GM12873 (cell line): ENCODE measurements around the gene SPI1.

Experiments used
- TF ChIP-seq, protein P1 (sequence below): IDR thresholded peaks from 2 replicates; pipeline ENCODE4 v1.5.1; 2012; ENCODE audit warnings: low read depth, mild to moderate bottlenecking, moderate library complexity, low read length, control low read depth; ENCODE audit not compliant: insufficient read depth; ENCODE audit errors: missing control alignments

The SPI1 gene

DNA sequence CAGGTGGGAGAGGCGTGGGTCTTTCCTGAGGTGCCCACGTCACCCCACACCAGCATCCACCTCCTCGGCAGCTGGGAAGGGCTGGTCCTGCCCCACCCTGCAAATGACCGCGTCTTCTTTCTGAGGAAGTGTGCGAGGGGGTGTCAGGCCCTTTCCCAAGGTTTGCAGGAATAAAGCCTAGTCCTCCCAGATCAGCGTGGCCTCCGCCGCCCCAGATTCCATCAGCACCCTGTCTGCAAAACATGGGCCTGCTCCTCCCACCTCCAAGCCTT lies 15.6 kb upstream of the SPI1 start:
- TF ChIP-seq, protein P1, sequence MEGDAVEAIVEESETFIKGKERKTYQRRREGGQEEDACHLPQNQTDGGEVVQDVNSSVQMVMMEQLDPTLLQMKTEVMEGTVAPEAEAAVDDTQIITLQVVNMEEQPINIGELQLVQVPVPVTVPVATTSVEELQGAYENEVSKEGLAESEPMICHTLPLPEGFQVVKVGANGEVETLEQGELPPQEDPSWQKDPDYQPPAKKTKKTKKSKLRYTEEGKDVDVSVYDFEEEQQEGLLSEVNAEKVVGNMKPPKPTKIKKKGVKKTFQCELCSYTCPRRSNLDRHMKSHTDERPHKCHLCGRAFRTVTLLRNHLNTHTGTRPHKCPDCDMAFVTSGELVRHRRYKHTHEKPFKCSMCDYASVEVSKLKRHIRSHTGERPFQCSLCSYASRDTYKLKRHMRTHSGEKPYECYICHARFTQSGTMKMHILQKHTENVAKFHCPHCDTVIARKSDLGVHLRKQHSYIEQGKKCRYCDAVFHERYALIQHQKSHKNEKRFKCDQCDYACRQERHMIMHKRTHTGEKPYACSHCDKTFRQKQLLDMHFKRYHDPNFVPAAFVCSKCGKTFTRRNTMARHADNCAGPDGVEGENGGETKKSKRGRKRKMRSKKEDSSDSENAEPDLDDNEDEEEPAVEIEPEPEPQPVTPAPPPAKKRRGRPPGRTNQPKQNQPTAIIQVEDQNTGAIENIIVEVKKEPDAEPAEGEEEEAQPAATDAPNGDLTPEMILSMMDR, result no peak

DNA sequence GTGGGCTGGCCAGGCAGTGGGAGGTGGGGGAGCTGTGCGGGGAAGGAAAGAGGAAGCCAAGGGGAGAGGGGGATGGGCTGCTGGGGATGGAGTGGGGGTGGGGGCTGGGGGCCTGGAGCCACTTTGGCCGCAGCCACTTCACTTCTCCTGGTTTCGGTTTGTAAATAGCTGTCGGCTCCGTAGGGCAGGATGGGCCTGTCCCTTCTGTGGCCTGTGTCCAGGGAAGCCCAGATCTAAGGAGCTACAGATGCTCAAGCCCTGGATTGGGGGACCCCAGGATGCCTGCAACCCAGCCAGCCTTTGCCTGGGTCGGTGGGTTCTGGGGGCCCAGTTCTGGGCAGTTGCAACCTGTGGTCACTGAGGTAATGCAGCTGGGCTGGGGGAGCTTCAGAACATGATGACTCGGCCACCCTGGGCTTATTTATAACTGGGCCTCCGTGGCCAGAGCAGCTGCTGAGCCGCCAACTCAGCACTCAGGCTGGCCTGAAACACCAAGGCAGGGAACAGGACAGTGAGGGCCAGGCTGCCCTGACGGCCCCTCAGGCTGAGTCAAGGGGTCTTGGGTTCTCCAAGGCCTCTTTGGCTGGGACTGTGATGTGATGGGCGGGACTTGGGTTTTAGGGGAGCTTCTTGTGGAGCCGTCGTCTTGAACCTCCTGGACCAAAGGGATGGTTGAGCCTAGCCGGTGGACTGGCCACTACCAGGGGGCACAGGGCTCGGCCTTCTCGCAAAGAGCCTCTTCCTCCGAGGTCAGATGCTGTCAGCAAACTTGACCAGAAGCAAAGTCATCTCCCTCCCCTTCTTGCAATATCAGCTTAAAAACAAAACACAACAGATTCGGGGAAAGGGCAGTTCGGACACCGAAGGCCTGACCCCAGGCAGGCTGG lies 15.1 kb upstream of the SPI1 start:
- TF ChIP-seq, protein P1, result no peak

DNA sequence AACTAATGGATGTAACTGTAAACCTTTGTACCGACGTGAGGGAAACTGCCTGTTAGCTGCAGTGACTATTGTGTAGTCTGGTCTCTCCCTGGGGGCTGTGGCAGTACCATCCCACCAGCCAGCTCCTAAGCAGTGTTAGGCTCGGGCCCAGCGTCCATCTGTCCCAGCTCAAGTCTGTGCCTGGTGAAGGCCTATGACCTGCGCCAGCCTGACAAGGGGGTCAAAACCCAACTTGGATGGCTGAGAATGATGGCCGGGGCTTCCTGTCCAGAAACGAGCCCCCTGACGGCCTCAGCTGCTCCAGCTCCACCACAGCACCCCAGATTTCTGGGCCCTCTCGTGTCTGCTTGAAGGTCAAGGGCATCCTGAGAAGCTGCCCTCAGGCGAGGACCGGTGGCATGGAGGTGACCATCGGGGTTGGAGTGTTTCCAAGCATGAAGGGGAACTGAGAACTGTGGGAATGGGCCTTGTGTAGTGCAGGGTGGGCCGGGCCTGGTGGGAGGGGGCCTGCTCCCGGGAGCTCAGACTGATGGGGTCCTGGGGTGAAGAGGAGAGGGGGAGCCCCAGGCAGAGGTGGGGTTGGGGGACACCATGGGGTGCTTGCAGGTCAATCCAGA lies 14.3 kb upstream of the SPI1 start:
- TF ChIP-seq, protein P1, result no peak

DNA sequence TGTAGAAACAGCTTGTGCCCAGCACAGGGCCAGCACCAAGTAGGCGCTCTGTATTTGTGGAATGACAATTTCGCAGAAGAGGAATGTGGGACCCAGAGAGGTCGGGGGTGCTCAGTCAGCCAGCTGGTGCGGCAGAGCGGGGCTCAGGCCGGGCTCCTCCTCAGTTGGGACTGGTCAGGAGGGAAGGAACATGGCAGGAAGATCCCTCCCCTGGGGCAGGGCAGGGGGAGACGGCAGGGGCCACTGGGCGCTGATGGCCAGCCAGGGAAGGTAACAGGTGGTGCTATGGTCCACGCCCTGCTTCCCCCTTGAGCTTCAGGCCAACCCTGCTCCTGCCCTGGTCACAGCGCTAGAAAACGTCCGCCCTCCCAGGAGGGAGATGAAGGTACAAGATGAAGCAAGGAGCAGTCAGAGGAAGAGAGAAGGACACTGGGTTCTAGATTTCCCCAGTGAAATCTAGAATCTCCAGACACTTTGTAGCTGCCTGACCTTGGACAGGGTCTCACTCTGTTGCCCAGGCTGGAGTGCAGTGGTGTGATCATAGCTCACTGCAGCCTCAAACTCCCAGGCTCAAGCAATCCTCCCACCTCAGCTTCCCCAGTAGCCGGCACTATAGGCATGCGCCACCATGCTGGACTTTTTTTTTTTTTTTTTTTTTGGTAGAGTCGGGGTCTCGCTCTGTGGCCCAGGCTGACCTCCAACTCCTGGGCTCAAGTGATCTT lies 13.5 kb upstream of the SPI1 start:
- TF ChIP-seq, protein P1, result no peak

DNA sequence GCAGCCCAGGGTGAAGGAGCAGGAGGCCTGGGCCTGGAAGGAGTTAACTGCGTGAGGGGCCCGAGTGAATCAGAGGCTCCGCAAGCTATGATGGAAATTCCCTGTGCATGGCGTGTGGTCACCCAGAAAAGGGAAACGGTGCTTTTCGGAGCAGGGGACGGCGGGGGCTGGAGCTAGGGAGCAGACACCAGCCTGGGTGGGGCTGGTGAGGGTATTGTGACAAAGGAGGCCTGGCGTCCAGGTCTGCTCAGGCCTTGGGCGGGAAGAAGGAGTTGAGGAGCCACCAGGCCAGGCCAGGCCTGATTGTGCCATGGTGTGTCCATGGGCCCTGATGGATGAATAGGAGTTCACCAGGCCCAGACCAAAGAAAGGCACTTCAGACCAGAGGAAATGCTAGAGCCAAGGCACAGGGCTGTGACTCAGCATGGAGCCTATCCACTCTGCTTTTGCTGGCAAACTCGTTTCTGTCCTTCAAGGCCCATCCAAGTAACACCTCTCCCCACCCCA lies 12.8 kb upstream of the SPI1 start:
- TF ChIP-seq, protein P1, result no peak

DNA sequence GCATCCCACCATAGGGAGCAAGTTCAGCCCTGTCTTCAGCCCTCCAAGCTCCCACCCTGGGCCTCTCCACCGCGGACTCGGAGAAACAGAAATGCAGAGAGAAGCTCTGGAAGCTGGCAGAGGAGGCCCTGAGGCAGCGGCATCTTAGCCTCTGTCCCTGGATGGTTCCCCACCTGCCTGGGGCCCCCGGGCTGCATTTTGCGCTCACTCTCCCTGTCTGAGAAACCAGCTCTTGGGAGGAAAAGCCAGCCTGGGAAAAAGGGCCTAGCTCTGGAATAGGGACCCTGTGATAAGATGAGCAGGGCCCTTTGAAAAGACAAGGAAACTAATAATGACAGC lies 12.0 kb upstream of the SPI1 start:
- TF ChIP-seq, protein P1, result no peak

DNA sequence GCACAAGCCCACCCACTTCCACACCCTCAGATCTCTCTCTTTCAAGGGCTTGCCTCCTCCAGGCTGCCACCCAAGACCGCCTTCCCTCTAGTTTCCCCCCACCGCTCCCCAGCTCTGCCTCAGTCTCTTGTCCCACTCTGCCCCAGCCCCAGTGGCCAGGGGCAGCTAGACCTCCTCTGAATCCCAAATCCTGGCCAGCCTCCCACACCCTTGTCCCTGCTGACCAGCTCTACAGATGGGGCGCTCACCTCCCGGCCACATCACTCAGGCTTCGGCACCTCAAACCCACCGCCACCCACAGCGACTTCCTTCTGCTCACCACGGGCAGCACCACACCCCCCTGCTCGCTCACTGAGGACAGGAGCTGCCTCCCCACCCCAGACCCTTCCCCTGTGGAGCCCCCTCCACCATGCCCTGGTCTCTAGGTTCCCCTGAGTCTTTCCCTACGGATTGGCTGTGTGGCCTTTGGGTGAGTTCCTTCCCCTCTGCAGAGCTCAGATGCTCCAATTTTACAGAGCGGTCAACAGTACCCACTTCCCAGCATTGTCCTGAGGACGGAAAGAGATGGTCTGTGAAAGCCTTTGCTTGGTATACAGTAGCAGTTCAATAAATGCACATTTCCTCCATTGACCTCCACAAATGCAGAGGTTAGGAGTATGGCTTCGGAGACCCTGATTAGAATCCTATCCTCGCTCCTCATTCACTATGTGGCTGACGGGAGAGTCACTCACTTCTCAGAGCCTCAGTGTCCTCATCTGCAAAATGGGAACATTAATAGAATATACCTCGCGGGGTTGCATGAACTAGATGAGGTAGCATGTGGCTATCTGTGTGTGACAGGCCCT lies 11.5 kb upstream of the SPI1 start:
- TF ChIP-seq, protein P1, result no peak
